Renal cortex interstitium (tissue), 15 donors: Measurements from ENCODE around the gene FUT8. TPM values are rescaled to one million over a fixed set of nuclear protein-coding genes. Genes with fewer than 3 reads are reported as not detected.

Experiments used
- DNase-seq, 11 donors: peaks; one replicate each; pipeline ENCODE4 v3.0.0-alpha.2; 2013; ENCODE audit warnings: low read depth in 9 of 11, low spot score in 4 of 11; ENCODE audit errors: extremely low read depth in 1 of 11
- long read RNA-seq, 16 experiments: transcript quantifications; one replicate each; lab custom pipeline, GENCODE V29; 2026
- polyA plus RNA-seq, 3 donors: library from polyadenylated mRNA; unstranded; fragments of 120-200 nt; gene quantifications; one replicate each; pipeline ENCODE4 v1.2.1, GENCODE V29; 2013; ENCODE audit not compliant: insufficient read length in 3 of 3

FUT8 gene
- 10 to 100 TPM; 16.4 to 19.5 (median 17.6) TPM for polyA plus RNA-seq
- long read RNA-seq, donor 1 = 0 reads
- long read RNA-seq, donor 2, full-length matches to known transcripts = 1 of 1 reads
- long read RNA-seq, donor 2, partial matches to known transcripts = 0 of 1 reads
- long read RNA-seq, donor 2, other reads (novel, unspliced or antisense) = 0 of 1 reads
- long read RNA-seq, donor 3, full-length matches to known transcripts = 2 of 2 reads
- long read RNA-seq, donor 3, partial matches to known transcripts = 0 of 2 reads
- long read RNA-seq, donor 3, other reads (novel, unspliced or antisense) = 0 of 2 reads
- long read RNA-seq, donor 4 = 0 reads
- long read RNA-seq, donor 5 = 0 reads
- long read RNA-seq, donor 6, partial matches to known transcripts = 7 of 7 reads
- long read RNA-seq, donor 6, other reads (novel, unspliced or antisense) = 0 of 7 reads
- long read RNA-seq, donor 7, full-length matches to known transcripts = 1 of 1 reads
- long read RNA-seq, donor 7, partial matches to known transcripts = 0 of 1 reads
- long read RNA-seq, donor 7, other reads (novel, unspliced or antisense) = 0 of 1 reads
- long read RNA-seq, donor 8 = 0 reads
- long read RNA-seq, donor 9 = 0 reads
- long read RNA-seq, donor 10, full-length matches to known transcripts = 2 of 2 reads
- long read RNA-seq, donor 10, partial matches to known transcripts = 0 of 2 reads
- long read RNA-seq, donor 10, other reads (novel, unspliced or antisense) = 0 of 2 reads
- long read RNA-seq, donor 11, full-length matches to known transcripts = 1 of 1 reads
- long read RNA-seq, donor 11, partial matches to known transcripts = 0 of 1 reads
- long read RNA-seq, donor 11, other reads (novel, unspliced or antisense) = 0 of 1 reads
- long read RNA-seq, donor 12 = 0 reads
- long read RNA-seq, donor 13 = 0 reads
- long read RNA-seq, donor 14, full-length matches to known transcripts = 1 of 11 reads
- long read RNA-seq, donor 14, partial matches to known transcripts = 10 of 11 reads
- long read RNA-seq, donor 14, other reads (novel, unspliced or antisense) = 0 of 11 reads
- long read RNA-seq, donor 15, full-length matches to known transcripts = 1 of 1 reads
- long read RNA-seq, donor 15, partial matches to known transcripts = 0 of 1 reads
- long read RNA-seq, donor 15, other reads (novel, unspliced or antisense) = 0 of 1 reads
- long read RNA-seq, donor 16, full-length matches to known transcripts = 1 of 1 reads
- long read RNA-seq, donor 16, partial matches to known transcripts = 0 of 1 reads
- long read RNA-seq, donor 16, other reads (novel, unspliced or antisense) = 0 of 1 reads

DNA sequence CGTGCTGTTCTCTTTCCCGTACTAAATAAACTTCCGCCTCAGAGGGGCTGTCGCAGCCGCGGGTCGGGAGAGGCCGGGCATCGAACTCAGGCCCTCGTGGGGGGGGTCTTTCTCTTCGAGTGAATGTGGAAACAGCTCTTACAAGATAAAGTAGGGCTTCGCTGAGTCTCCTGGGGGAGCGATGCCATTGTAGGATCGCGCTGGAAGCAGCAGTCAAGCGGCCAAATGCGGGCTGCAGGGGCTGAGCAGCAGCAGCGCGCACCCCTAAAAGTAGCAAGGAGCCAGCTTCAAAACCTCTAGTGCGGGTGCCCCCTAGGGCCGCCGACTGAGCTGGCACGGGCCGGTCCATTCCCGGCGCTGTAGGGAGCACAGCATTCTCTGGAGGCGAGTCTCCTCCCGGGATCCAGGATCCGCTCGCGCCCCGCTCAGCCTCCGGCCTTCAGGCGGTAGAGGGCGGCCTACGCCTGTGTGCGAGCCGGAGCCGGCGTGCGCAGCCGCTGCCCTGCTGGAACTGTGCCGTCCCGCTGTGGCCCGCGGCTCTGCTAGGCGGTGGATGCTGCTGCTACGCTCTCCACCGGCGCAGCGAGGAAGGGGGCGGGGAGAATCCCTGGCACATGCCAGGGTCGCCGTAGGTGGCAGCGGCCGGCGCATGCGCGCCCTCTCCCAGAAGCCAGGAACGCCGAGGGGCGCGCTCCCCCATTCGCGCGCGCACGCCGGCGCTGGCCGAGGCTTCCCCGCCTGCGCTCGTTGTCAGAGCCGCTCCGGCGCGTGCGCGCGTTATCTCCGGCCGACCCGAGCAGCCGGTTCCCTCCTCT is at the start of gene FUT8:
Gene FUT8, plus strand, starts transcription at position 699 of the 815 bp plus-strand sequence. CDS start 148,834 bp downstream, outside the sequence.
- peak; percentile 80 to 91 (median 87) for DNase-seq

GRCh38 chr14:65366802-65367565 is 45.5 kb upstream of the FUT8 start:
- no peak for DNase-seq

GRCh38 chr14:65369560-65369959 is 43.0 kb upstream of the FUT8 start:
- no peak for DNase-seq

DNA sequence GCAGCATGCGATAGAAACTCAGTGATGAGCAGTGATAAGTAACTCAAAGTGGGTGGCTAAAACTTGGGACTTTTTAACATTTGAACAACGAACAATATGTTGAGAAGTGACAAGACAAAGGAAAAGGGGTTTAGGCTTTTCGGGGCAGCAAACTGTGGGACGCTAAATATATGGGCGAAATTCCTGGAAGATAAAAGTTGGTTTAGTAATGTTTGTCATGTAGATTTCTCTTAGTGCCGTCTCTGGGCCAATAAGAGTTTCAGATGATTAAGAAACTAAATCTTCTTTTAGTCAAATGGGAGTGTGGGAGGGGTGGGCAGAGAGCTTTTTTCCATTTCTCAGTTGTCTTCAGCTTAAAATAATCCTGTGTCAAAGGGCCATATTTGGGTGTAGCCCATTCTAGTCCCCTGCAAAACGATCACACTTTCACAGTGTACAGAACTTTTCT is 41.7 kb upstream of the FUT8 start:
- DNase-seq = no peak

DNA sequence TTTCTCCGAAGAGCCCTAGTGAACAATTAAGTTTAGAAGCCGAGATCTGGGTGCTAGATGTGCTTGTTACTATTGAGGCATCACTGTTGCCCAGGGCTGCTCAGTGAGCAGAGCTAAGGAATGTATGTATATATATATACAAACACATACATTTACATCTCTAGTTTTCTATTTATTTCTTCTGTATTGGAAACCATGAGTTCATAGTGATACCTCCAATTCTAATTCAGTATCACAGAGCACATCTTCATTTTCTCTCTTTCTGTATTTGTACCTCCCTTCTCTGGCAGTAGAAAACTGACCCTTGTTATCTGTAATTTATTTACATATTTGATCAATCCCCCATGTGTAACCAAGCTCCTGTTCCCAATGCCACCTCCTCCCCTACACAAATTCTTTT is 40.7 kb upstream of the FUT8 start:
- no peak for DNase-seq

DNA sequence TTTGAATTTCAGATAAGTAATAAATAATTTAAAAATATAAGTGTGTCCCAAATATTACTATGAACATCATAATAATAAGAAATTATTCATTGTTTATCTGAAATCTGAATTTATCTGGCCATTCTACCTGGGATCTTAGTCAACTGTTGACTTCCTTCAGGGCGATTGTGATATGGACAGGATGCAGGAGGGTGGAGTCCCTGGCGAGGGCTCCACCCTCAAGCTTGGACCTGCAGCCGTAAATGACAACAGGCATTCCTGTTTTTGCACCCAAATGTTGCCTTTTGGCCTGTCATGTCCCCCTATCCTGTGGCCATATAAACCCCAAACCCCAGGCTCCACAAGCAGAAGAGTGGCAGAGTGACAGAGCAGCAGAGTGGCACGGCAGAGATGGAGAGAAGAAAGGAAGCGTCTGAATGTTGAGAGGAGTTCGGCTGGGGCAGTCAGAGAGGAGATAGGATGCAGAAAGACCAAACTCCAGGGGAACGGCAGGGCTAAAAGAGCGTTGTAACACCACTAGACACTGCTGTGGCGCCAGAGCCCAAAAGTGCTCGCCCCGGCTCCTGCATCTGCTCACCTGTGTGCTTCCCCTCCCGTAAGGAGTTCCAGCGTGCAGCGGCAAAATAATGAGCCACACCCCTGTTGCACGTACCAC is 39.4 kb upstream of the FUT8 start:
- no peak for DNase-seq

DNA sequence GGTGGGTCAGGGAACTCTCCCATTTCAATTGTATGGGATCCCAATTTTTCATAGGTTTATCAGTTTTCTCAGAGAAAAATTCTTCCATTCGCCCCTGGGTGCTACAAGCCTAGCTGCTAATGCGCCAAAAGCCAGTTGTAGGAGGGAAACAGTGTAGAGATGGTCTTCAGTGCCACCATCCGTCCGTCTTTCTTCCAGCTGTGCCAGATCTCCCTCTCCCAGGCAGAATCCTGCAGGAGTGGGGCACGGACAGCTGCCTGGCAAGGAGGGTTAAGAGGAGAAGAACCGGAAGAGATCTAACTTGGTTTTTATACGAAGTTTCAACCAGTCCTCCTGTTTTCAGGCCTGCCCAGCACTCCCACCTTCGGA is 38.9 kb upstream of the FUT8 start:
- no peak for DNase-seq

DNA sequence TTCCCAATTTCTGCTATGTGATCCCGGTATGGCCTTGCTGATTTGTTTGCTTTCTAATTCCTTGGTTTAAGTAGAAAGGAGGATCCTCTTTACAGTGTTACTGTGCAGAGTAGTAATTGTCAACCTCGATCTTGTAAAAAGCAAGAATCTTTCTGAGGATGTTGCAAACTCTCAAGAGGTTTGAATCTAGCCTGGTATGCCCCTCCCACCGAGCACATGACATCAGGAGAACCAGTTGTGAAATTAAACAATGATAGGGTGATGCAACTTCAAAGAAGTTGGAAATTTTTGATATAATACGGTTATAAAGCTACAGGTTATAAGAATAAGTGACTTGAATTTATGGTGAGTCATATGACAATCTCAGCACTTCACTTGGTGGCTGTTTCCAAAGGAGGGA is 35.0 kb upstream of the FUT8 start:
- DNase-seq = no peak

DNA sequence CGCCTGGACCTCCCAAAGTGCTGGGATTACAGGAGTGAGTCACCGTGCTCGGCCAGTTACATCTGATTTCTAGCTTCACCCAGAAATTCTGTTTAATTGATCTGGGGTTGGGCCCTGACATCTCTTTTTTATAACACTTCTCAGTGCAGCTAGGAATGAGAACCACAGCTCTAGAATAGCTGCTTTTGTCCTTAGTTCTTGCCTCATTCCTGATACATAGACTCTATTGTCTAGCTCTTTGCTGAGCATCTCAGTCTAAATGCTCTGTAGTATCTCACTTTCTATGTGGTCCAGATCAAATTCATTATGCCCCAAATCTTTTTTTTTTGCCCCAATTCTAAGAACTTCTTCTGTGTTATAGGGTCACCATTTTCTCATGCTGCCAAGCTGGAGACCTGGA is 29.9 kb upstream of the FUT8 start:
- DNase-seq = no peak

- no peak for DNase-seq
Measured at GRCh38 chr14:65387171-65387570, 25.4 kb upstream of the FUT8 start.

DNA sequence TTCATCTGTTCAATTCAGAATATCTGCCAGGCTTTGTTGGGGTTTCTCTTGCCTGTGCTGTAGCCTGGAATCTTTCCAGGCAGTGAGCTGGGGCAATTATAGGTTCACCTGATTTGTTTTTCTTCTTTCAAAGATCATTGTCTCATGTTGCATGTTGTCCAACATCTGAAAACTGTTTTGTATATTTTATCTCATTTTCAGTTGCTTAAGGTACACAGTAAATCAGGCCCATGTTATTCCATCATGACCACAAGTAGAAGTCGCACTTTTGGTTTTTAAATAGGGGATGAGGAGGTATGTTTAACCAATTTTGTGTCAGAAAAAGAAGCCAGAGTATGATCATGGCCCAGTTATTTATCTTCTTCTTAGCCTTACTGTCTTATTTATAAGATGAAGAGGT is 24.9 kb upstream of the FUT8 start:
- DNase-seq = no peak

DNA sequence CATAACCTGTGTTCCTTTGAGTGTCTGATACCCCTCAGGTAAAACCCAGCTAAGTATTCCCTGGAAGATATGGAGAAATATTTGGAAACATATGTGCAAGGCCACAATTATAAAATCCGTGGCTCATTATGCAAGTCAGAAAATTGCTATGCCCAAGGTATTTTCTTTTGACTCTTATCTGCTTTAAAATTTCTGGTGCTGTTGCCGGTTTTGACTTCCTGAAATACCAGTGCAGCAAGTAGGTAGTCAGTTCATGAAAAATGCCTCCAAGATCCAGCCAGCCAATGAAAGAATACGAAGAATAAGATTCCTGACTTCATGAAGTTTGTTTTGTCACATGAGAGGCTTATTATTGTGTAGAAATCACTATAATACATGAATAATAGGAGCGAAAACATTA is 20.2 kb upstream of the FUT8 start:
- DNase-seq = no peak

- no peak for DNase-seq
Measured at GRCh38 chr14:65396082-65396910, 16.2 kb upstream of the FUT8 start.

DNA sequence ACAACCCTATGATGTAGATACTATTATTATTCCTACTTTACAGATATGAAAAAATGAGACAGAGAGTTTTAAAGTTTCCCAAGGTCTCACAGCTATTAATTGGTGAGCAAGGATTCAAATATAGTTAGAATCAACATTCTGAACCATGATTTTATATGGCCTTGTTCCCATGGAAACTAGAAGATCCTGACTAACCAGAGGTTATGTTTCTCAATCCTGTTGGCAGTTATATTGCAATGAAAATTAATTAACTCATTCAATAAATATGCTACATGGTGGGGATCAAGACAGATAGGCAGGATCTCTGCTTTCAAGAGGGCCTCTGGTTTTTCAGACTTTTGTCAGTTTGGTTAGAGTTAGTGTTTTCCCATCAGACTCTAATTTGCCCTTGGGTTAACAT is 9.3 kb upstream of the FUT8 start:
- no peak for DNase-seq

DNA sequence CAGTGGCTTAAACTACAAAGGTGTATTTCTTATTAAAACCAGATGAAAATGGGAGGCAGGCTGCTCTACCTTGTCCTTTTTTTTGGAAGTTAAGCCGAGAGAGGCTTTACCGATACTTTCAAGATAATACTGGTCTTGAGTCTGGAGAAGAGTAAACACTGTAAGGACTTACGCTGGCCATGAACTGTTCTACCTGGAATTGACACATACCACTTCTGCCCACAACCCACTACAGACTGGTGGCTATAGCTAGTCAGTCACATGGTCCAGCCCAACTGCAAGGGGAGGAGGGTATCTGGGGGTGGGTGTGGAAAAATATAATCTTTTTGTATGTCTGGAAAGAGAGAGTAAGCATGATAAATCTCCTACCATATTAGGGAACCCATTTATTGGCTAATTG is 4.4 kb upstream of the FUT8 start:
- no peak for DNase-seq

GRCh38 chr14:65410640-65411039 is 1.9 kb upstream of the FUT8 start:
- no peak for DNase-seq

- peak; percentile 64 to 90 (median 82) for DNase-seq
Measured at GRCh38 chr14:65411656-65412031, 886 bp upstream of the FUT8 start.
